PC-9 (cell line): Measurements from ENCODE around the gene GOLGA1.

Source experiments
- EZH2 ChIP-seq: fragments of 200-600 bp; sonication (generic); IDR thresholded peaks from 2 replicates; pipeline ENCODE4 v1.8.0; 2017; ENCODE audit warnings: antibody characterized with exemption, low read depth
- TF ChIP-seq, protein P1 (sequence below): fragments of 200-600 bp; sonication (generic); conservative IDR thresholded peaks from 2 replicates; pipeline ENCODE4 v1.6.1; 2017; ENCODE audit warnings: mixed run types, antibody characterized with exemption, mild to moderate bottlenecking, moderate library complexity

DNA sequence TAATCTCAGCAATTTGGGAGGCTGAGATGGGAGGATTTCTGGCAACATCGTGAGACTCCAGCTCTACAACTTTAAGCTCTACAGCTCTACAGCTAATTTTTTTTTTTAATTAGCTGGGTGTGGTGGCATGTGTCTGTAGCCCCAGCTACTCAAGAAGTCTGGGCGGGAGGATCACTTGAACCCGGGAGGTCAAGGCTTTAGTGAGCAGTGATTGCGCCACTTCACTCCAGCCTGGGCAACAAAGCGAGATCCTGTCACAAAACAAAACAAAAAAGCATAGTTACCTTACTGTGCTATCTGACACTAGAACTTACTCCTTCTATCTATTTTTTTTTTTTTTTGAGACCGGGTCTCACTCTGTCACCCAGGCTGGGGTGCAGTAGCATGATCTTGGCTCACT lies 93.9 kb downstream of the GOLGA1 start:
- TF ChIP-seq, protein P1, sequence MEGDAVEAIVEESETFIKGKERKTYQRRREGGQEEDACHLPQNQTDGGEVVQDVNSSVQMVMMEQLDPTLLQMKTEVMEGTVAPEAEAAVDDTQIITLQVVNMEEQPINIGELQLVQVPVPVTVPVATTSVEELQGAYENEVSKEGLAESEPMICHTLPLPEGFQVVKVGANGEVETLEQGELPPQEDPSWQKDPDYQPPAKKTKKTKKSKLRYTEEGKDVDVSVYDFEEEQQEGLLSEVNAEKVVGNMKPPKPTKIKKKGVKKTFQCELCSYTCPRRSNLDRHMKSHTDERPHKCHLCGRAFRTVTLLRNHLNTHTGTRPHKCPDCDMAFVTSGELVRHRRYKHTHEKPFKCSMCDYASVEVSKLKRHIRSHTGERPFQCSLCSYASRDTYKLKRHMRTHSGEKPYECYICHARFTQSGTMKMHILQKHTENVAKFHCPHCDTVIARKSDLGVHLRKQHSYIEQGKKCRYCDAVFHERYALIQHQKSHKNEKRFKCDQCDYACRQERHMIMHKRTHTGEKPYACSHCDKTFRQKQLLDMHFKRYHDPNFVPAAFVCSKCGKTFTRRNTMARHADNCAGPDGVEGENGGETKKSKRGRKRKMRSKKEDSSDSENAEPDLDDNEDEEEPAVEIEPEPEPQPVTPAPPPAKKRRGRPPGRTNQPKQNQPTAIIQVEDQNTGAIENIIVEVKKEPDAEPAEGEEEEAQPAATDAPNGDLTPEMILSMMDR: no peak
- no peak for TF ChIP-seq EZH2
